Stimulated activated CD4-positive, alpha-beta T cell treated with anti-CD3 and anti-CD28 coated beads, TNF-alpha, amount 100 ng/mL, for 1 hour (primary cell): Measurements from ENCODE around the gene COL5A2.

ENCODE experiments used
- DNase-seq, 3 donors: peaks; one replicate each; pipeline ENCODE4 v3.0.0-alpha.2; 2020; ENCODE audit warnings: low read depth in 3 of 3, low spot score in 1 of 3

The COL5A2 gene

DNA sequence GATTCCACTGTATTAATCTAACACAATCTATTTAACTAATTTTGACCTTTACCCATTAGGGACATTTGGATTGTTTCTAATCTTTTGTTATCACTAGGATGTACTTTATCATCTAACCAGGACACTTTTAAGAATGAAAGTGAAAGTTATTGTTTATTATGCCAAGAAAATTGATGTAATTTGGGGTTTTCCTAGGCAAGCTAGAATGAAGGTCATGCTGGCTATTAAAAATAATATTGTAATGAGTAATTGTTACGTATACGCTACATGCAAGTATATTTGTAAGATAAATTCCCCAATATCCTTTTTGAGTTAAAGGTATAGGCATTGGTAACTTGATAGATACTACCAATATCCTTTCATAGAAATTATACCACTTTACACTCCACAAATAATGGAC is 74.6 kb downstream of the COL5A2 start:
- DNase-seq = no peak

DNA sequence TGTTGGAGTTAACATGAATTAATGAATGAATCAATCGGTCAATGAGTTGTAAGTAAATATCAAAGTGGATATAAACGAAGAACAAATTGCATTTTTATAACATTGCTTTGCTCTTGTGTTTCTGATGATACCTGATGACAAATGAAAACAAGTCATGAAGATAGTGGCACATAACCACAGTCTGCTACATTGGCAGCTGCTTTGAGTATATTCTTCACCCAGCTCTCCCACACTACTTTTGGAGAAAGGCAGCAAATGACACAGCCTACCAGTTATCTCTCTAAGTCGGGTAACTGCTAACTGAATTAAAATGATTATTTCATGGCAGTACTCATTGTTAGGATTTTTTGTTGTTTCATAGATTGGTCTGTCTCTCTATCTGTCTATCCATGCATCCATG is 76.8 kb downstream of the COL5A2 start:
- no peak for DNase-seq

DNA sequence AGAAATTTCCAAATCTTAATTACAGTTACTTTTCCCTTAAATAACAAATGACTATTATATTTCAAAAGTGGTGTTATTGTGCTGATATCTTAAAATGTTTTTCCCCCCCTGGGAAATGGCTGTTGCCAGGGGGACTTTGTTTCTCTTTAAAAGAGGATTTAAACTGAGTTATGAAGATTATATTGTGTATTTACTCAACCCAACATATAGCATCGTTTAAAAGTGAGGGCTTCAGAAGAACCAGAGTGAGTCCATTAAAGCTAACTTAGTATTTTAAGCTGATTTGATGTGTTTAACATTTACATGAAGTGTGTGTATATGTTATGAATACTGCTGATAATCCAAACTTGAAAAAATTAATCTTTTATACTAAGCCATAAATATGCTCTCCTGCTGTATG is 81.6 kb downstream of the COL5A2 start:
- DNase-seq = no peak

DNA sequence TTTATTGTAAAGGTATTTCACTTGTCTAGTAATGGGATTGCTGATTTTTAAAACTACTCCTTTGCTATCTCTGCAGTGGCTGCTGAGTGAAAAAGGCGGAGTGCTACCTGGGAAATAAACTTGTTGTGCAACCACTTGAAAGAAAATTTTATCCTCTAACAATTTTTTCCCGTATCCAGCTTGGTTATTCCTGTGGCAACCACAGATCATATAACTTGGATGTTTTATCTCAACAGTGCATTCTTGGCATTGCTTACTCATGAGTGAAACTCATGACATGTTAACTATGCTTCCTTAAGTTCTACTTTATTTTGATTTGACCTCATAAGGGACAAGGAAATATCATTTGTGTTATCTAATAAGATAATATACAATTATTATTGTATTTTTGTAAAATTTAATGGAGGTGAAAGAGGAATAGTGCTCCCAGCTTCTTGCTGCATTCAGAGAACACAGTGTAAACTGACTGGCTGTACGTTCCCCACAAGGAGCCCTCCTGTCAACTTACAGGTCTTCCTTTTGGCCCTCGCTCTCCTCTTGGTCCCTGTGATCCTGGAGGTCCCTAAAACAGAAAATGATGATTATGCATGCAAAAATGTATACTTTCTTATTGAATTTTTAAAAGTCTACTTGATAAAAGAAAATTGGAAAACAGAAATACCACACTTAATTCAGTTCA is 82.7 kb downstream of the COL5A2 start:
- DNase-seq = no peak

DNA sequence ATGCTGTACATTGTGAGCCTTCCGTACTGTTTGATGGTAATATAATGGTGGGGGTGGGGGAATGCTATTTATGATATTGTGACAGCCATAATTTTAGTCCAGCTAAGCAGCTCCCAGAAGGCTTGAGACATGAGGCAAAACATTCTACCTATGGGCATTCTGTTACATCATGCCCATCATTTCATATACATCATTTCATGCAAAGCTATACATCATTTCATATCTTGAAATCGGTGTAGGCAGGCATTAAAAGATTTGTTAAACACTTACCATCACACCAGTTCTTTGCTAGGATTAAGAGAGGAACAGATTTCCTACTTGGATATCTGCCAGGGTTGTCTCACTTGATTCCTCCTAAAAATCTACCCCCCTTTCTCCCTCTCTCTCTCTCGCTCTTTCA is 84.5 kb downstream of the COL5A2 start:
- DNase-seq = no peak

DNA sequence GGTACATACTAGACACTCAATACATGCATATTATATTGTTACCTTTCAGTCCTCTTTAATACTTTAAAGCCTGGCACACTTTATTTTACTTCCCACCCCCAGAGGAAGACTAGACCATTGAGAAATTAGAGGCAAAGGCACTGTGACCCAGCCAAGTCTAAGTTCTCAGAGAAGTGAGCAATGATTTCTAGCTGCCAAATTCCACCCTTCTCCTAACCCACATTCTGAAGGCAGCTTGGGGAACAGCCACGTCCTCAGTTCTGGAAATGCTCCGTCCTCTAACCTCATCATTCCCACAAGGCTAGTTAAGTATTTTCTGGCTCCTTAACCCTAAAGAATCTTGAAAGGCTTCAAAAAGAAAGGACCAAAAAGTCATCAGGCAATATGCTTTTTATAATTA is 86.6 kb downstream of the COL5A2 start:
- no peak for DNase-seq

DNA sequence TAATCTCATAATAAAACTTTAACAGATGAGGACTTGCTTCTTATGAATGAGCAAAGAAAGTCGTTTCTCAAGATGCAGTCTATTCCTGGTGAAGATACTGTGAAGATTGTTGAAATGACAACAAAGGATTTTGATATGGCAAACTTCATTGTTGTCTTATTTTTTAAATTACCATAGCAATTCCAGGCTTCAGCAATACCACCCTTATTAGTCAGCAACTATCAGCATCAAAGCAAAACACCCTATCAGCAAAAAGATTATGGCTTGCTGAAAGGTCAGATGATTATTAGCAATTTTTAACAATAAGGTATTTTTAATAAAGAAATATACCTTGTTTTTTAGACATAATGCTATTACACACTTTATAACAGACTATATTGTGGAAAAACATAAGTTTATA is 88.3 kb downstream of the COL5A2 start:
- DNase-seq = no peak

DNA sequence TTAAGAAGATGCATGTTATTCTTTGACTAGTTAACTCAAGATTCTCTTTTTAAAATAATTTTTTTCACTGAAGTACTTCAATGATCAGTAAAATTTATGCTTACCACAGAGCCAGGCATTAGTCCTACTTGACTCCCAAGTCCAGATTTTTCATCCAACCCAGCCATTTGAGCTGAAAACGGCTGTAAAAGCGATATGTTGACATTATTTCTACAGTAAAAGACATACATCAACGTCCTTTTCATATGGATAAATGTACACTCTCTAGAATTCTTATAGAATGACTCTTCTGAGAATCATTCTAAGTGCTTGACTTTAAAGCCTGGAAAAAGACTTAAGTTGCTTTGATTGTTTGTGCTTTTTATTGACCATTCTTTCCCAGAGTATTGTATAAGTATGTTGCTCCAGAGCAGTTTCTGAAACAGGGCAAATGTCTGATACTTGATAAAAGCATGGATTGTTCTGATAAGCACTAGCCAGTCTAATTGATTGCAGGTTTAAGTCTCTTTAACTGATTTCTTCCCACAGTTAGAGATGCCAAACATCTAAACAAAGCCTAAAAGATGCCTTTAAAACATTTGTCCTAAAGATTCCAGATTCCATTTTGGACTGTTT is 90.9 kb downstream of the COL5A2 start:
- DNase-seq = no peak

DNA sequence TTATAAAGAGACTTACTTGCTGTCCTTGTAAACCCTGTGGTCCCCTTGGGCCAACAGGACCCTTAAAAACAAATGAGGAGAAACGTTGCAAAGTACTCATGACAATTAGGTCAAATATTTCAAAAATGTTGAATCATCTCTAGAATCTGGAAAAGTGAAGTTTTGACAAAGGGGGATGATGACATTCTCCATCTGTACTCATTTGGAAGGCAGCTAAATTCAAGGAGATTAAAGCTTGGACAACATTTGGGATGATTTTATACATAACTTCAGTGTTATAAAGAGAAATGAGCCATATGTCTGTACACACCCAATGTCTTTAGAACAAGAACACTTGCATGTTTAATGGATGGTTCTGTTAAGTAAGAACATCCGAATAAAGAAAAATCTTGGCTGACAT is 92.9 kb downstream of the COL5A2 start:
- DNase-seq = no peak

DNA sequence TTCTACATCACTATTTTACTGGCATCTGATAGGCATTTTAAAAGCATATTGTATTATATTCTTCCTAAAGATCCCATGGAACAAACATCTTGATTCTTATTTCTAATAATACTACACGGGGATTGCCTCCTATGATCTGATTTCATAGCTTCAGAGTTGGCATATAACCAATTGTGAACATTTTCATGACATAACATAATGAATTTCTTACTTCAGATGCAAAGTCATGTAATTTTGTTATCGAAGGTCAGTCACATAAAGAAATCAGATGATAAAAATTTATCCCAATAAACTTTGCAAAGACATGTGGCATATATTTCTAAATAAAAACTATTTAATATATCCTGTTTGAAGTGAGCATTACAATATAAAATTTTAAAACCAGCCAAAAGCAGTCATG is 93.3 kb downstream of the COL5A2 start:
- no peak for DNase-seq

DNA sequence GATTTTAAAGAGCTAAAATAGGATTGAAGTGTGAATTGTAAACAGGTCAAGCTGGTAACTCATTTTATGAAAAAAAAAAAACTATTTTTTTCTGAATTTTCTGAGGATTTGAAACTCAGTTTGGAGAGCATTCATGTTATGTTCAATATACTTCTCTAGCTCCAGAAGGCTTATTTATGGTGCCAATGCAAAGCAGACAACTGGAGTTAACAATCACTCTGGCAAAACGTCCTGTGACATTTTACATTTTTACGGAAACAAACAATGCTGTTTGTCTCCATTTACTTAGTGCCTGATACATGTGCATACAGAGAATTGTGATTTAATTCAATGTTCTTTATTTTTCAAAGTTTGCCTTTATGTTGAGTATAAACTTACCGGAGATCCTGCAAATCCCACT is 96.0 kb downstream of the COL5A2 start:
- no peak for DNase-seq

DNA sequence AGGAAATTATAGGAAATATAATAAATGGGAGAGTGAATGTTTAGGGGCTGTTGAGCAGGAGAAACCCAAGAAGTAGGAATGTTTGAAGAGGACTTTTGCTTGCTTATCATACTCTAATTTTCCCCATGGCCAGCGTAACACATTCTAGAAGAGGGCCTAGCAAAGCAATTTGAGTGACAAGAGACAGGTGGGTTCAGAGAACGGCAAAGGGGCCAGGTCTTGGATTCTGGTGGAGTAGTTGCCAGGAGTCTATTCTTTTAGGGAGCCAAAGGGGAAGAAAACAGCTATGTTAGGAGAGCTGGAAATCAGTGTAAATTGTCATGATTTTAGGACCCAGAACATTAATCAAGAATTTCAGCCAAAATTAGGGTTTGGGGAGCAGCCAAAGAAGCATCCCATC is 96.5 kb downstream of the COL5A2 start:
- DNase-seq = no peak

DNA sequence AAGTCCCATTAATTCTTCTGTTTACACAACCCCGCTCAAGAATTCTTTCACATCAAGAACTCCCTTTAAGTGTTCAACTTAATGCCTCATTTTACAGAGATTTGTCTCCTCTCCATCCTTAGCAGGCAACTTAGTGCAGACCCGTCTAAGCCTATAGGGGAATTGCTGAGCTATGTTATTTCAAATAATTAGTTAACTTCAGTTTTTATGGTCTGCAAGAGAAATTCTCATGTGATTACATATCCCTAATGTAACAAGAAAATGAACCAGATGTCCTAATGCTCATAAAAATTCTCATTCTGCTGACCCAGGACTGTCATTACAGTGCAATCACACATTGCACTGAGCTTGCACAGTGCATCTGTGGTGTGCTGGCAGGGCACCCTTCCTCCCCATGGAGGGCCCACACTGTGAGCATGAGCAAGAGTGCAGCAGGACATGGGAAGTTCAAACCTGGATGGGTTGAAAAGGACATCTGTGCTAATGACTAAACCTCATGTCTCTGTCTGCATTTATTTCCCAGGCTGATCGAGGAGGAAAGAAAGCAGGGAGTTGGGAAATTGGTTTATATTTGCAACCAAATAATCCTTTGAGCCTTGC is 97.1 kb downstream of the COL5A2 start:
- no peak for DNase-seq

DNA sequence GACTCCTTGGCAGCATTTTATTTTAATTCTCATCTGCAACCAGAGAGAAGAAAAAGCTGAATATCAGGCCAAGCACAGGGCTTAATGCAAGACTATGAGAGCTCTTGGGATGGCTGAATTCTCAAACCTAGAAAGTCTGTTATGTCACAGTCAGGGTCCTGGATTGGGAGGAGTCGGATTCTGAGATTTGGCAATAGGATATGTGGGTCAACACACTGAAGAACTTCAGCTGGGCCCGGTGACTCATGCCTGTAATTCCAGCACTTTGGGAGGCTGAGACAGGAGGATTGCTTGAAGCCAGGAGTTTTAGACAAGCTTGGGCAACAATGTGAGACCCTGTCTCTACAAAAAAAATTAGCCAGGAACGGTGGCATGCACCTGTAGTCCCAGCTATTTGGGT is 103.0 kb downstream of the COL5A2 start:
- DNase-seq = no peak

DNA sequence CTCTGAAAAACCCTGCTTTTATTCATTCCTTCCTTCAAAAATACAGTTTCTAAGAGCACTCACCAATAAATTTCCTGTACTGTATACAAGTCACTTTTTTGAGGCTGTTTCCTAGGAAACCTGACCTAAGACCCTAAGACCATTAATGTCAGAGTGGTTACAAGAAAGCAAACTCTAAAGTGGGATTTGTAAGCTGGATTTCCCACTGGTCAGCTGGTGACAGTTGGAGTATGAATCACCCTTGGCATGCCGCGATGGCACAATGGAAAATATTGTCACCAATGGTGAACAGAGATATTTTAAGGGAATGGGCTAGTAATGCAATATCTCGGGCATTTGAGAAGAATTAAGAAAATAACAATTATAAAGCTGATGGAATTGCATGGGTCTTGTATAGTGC is 103.4 kb downstream of the COL5A2 start:
- DNase-seq = no peak

DNA sequence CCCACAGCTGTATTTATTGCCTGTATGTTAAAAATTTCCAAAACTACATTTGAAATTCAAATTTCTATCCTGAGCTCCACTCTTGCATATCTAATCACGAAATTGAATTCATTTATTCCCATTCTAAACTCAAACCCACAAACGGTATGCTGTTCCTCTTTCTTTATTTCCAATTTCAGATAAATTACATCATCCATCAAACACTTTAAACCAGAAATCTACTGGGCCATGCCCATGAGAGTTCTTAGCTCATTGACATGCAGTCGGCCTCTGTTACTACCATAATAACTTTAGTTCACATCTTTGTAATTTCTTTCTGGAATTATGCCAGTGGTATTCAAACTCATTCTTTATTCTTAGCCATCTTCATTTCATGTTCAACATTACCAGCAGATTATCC is 105.1 kb downstream of the COL5A2 start:
- DNase-seq = no peak

DNA sequence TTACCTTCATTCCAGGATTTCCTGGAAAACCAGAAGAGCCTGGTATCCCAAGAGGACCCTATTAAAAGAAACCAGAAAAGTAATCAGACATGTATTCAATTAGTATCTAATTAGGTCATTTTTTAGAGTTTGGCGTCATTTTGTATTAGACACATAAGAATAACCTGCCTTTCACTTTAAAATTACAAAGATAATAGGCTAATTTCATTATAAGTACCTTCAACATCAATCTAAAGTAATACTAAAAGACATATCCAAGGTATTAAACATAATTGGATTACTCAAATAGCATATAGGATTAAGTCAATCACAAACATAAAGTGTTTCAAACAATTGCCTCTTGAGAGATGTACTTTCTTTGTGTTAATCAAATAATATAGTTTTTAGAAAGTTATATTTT is 107.5 kb downstream of the COL5A2 start:
- no peak for DNase-seq

DNA sequence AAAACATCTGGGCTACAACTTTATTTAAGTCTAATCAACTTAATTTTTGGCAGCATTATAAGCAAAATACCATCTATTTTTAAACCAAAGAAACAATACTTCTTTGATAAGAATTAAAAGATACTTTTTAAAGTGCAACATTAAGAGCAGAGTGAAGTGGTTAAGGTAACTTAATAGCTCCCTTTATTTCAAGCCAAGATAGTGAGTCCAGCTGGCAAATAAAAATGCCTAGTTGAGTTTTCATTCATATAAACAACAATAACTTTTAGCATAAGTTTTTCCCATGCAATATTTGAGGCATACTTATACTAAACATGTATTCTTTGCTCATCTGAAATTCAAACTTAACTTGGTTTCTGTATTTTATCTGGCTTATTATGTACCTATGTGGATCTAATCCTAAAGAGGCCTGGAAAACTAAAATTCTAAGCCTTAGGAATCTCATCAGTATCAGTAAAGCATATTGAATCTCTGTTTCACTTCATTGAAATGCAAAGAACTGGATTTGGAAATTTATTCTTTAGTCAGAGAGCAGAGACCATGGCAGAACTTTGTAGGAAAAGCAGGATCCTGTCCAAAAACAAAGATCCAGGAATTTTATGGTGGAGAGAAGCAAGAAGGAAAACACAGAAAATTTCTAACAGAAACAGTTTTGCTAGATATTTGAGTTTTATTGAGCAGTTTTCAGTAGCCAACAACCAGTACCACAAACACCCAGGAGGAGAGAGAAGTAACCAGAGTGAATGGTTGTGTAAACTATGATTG is 109.5 kb downstream of the COL5A2 start:
- no peak for DNase-seq

DNA sequence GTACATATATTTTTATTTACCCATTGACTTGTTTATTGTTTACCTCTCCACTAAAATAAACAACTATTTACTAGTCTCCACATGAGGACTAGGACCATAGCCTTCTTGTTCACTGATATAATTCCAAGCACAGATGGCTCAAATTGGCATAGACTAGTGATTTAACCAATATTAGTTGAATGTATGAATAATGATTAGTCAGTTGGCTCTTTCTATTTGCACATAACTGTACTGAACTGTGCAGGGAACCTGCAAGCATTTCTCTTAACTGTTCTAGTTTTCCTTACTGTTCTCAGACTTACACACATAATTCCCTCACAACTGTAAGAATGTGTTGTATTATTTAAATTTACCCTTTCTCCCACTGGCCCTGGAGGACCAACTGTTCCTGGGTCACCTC is 113.5 kb downstream of the COL5A2 start:
- DNase-seq = no peak

DNA sequence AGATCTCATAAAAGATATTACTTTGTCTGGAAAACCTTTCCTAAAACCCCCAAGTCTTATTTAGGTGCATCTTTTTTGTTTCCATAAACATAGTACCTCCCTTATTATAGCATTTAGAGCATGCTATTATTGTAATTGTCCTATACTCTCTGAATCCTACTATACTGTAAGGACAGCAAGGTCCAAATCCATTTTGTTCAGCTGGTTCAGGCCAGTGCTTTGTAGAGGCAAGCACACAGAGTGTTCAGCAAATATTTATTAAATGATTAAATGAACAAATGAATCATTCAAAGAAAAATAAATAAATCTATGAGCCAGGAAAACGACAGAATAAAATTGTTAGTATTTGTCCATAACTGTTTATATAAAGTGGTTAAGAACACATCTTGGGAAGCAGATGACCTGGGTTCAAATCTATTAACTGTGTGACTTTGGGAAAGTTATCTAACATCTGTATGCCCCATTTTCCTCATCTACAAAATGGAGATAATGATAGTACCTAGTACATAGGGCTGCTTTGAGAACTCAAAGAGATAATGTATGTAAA is 119.4 kb downstream of the COL5A2 start:
- DNase-seq = no peak

DNA sequence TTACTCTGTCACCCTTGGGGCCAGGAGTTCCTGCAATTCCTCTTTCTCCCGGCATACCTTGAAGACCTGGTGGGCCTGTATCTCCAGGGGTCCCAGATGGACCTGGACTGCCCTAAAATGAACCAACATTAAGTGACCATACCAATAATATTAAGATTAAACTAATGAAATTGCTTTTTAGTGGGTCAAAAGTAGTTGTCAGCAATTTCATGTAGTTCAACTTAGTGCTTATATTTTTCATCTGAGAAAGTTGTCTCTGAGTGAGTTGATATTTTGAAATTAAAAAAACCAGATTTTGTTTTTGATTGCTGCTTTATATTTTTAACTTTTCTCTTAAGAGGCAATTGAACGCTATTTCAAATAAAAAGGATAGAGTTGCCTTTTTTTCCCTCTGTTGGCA is 122.2 kb downstream of the COL5A2 start:
- no peak for DNase-seq
